ENCODE measurements around the gene FZD2. TPM values are rescaled to one million over a fixed set of nuclear protein-coding genes. Genes with fewer than 3 reads are reported as not detected.

Gene FZD2
- total and polyA plus RNA-seq, 2 of the 13 experiments (the other 11 are each of a cell fraction or from before 2014, with no cell fraction given) = 0.07 to 0.13 TPM

DNA sequence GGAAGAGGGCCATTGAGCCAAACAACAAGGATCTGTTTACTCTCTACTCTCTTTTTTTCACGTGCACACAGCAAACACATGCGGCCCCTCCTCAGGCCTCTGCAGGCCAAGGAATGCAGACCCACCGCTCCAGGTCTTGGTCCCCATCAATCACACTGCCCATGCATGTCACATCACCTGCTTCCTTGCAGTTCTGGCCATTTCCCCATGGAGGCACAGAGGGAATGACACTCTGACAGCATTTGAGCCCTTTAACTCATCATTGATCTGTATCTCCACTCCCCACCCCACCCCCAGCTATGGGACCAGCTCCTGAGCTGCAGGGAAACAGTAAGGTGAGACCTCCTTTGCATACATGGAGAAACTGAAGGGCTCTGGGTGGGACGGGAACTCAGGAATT lies 53.0 kb downstream of the FZD2 start:
- no peak overlapping the region for H3K9ac ChIP-seq (ENCODE audit: insufficient read depth, low read depth, low read length)
- no peak for TF ChIP-seq TAF1 (CRISPR knock-in tag; IDR thresholded peaks at IDR 0.05)
- no peak for TF ChIP-seq ZNF749 (CRISPR knock-in tag; IDR thresholded peaks at IDR 0.05; ENCODE audit: borderline replicate concordance)
- TF ChIP-seq LRRFIP1 (CRISPR knock-in tag; conservative IDR thresholded peaks at IDR 0.05) = no peak
- TF ChIP-seq, protein P1, sequence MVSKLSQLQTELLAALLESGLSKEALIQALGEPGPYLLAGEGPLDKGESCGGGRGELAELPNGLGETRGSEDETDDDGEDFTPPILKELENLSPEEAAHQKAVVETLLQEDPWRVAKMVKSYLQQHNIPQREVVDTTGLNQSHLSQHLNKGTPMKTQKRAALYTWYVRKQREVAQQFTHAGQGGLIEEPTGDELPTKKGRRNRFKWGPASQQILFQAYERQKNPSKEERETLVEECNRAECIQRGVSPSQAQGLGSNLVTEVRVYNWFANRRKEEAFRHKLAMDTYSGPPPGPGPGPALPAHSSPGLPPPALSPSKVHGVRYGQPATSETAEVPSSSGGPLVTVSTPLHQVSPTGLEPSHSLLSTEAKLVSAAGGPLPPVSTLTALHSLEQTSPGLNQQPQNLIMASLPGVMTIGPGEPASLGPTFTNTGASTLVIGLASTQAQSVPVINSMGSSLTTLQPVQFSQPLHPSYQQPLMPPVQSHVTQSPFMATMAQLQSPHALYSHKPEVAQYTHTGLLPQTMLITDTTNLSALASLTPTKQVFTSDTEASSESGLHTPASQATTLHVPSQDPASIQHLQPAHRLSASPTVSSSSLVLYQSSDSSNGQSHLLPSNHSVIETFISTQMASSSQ (IDR thresholded peaks at IDR 0.05; ENCODE audit: low read depth) = no peak
- TF ChIP-seq, protein P1 (CRISPR knock-in tag; IDR thresholded peaks at IDR 0.05; ENCODE audit: borderline replicate concordance) = no peak
- TF ChIP-seq DNMT1 (CRISPR knock-in tag; IDR thresholded peaks at IDR 0.05) = no peak
- TF ChIP-seq, protein P2, sequence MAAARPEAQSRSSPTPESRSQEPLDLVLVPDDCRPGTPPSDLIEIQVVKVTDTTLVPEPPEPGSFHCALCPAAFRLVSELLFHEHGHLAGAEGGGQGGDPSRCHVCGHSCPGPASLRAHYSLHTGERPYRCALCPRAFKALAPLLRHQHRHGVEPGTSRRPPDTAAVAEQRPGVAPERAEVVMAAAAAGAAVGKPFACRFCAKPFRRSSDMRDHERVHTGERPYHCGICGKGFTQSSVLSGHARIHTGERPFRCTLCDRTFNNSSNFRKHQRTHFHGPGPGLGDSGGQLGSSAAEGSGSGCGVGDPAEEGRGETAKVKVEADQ (CRISPR knock-in tag; IDR thresholded peaks at IDR 0.05; ENCODE audit: borderline replicate concordance) = no peak
- TF ChIP-seq NR2F1 (CRISPR knock-in tag; IDR thresholded peaks at IDR 0.05) = no peak
- TF ChIP-seq NFKBIZ (CRISPR knock-in tag; IDR thresholded peaks at IDR 0.05) = no peak
- TF ChIP-seq CREB1 (IDR thresholded peaks at IDR 0.05) = no peak
- no peak for TF ChIP-seq CREB1 (CRISPR knock-in tag; IDR thresholded peaks at IDR 0.05)
- no peak for TF ChIP-seq ZNF180 (CRISPR knock-in tag; IDR thresholded peaks at IDR 0.05; ENCODE audit: borderline replicate concordance, low read depth)
- TF ChIP-seq HNRNPH1 (optimal IDR thresholded peaks at IDR 0.05; ENCODE audit: low read depth, low read length) = no peak
- no peak for TF ChIP-seq ARNT (IDR thresholded peaks at IDR 0.05)
- TF ChIP-seq ZNF724P (CRISPR knock-in tag; IDR thresholded peaks at IDR 0.05; ENCODE audit: borderline replicate concordance) = no peak
- TF ChIP-seq ELF4 (CRISPR knock-in tag; IDR thresholded peaks at IDR 0.05; ENCODE audit: borderline replicate concordance) = no peak
- POLR2A ChIA-PET = no interaction called here
- ATAC-seq (no peak), FAIRE-seq (no peak), DNase-seq (ENCODE audit: low spot score) (no peak)
- CTCF ChIA-PET (ENCODE audit: low intra/inter-chr PET ratio, low total read pairs) = no interaction called here
- no TSS peak for BruUV-seq (replicated peaks)
- H3K79me2 ChIP-seq (ENCODE audit: insufficient read depth, low read length) = no peaks in the 10 kb centered on the region
- no peaks in the 10 kb centered on the region for H4K20me1 ChIP-seq (ENCODE audit: insufficient read depth, low read length)
- no peak overlapping the region for H2AFZ ChIP-seq (ENCODE audit: low read length)
- no peak overlapping the region for H3K4me2 ChIP-seq (ENCODE audit: low read depth, low read length)
- no peaks in the 10 kb centered on the region for H3K9me3 ChIP-seq (ENCODE audit: low read length)
- no peaks in the 10 kb centered on the region for H3K36me3 ChIP-seq (replicated peaks in 1 of 2; ENCODE audit: control insufficient read depth in 1 of 2, insufficient read depth in 2 of 2, low read length in 2 of 2)
- intact Hi-C loops (cut with micrococcal nuclease; ENCODE audit: unreplicated experiment) = no loop called here
- in situ Hi-C loops (cut with HindIII; ENCODE audit: extremely low pct_ligation_motif_present, low pct_unique_long_range_greater_than_20kb) = no loop called here
- H3K27ac ChIP-seq (ENCODE audit: extremely low read length, insufficient read depth, low read length) = no peak overlapping the region
- H3K4me3 ChIP-seq (replicated peaks in 1 of 3; ENCODE audit: insufficient read depth in 1 of 3, low read depth in 2 of 3, low read length in 3 of 3) = no peak overlapping the region
- H3K4me1 ChIP-seq (ENCODE audit: insufficient read depth, low read length) = peaks cover 29% of the 10 kb centered on the region
- 28% methylated on average over 4 of the region's 4 CpGs for WGBS (ENCODE audit: low lambda C conversion rate)
- H3K27me3 ChIP-seq (ENCODE audit: control insufficient read depth in 1 of 2, insufficient read depth in 2 of 2, low read length in 2 of 2) = peaks cover 3 to 16% of the 10 kb centered on the region in 2 experiments; a peak in 3 of 5 replicates
